ENCODE measurements around the gene ANK3. TPM values are rescaled to one million over a fixed set of nuclear protein-coding genes. Genes with fewer than 3 reads are reported as not detected.

The ANK3 gene
- total and polyA plus RNA-seq, 3 donors from 2014 or later: 23.5 to 39.9 (median 38.6) TPM

DNA sequence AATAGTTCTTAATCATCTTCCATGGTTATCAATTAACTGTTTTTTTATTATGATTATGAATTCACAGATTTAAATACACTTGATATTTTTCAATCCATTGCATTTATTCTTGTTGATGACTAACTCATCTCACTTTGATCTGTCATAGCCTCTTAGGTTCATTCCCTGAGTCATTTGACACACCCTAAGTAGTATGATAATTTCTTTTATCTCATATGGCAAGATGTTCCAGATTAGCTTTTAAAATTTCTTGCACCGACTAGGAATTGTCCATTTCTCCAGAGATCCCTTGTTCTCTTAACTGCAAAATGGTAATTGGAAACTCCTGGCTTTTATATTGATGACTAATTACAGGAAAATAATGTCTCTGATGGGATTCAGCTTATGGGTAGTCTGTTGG lies 395.7 kb downstream of the ANK3 start:
- Histone ChIP-seq H3K4me3 (no peak overlapping the region), H3K4me1 (no peaks in the 10 kb centered on the region), H3K27ac (no peak overlapping the region), H3K27me3 (no peaks in the 10 kb centered on the region), H3K36me3 (ENCODE audit: low read depth, missing control alignments) (no peaks in the 10 kb centered on the region), H3K9me3 (no peaks in the 10 kb centered on the region)
- intact Hi-C loops (cut with DNase I; ENCODE audit: low total_unique reads): no loop called here
- TF ChIP-seq POLR2A (IDR thresholded peaks at IDR 0.05): no peak
- TF ChIP-seq, protein P1, sequence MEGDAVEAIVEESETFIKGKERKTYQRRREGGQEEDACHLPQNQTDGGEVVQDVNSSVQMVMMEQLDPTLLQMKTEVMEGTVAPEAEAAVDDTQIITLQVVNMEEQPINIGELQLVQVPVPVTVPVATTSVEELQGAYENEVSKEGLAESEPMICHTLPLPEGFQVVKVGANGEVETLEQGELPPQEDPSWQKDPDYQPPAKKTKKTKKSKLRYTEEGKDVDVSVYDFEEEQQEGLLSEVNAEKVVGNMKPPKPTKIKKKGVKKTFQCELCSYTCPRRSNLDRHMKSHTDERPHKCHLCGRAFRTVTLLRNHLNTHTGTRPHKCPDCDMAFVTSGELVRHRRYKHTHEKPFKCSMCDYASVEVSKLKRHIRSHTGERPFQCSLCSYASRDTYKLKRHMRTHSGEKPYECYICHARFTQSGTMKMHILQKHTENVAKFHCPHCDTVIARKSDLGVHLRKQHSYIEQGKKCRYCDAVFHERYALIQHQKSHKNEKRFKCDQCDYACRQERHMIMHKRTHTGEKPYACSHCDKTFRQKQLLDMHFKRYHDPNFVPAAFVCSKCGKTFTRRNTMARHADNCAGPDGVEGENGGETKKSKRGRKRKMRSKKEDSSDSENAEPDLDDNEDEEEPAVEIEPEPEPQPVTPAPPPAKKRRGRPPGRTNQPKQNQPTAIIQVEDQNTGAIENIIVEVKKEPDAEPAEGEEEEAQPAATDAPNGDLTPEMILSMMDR (IDR thresholded peaks at IDR 0.05): no peak
- WGBS, 2 donors: 63 to 74% methylated on average over 1 of the region's 1 CpG
- no peak for DNase-seq

DNA sequence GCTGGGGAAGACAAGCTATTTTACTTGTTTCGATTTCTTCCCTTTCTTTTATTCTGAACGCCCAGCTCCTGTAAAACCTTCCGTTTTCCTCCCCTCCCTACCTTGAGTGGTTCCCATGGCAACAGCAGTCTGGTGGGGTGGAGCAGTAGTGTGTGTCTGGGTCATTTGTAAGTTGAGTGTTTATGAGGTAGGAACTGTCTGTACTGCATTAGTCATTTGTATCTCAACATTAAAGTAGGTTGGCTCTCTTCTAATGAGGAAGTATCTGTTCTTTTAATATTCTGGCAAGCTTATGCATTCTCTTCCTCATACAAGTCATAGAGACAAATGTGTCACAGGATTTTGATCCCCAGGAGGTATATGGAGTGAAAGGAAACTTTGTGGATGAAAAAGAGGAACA lies 398.0 kb downstream of the ANK3 start:
- Histone ChIP-seq H3K36me3 (ENCODE audit: low read depth, missing control alignments) (no peaks in the 10 kb centered on the region), H3K27ac (no peak overlapping the region), H3K4me1 (no peaks in the 10 kb centered on the region), H3K4me3 (no peak overlapping the region), H3K27me3 (no peaks in the 10 kb centered on the region), H3K9me3 (no peaks in the 10 kb centered on the region)
- peak; percentile 18 for DNase-seq
- TF ChIP-seq, protein P1 (IDR thresholded peaks at IDR 0.05): no peak
- TF ChIP-seq POLR2A (IDR thresholded peaks at IDR 0.05): no peak
- 19 to 25% methylated on average over 3 of the region's 3 CpGs for WGBS, 2 donors
- intact Hi-C loops (cut with DNase I; ENCODE audit: low total_unique reads): no loop called here

DNA sequence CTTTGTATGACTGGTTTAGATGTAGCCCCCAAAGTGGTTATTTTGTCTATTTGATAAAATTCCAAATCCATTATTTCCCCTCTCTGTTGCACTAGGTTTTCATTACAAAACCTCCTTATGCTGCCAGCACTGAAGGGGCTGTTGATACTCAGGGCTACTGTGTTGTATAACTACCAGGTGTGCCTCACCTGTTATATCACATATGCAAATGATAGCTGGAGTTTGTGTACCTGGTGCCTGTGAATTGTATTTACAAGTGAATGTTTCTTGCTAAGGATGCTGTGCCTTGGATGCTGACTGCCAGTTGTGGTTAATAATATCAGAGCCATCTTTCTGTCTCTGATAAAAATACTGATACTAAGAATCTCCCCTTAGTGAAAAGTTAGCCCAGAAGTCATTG lies 398.6 kb downstream of the ANK3 start:
- Histone ChIP-seq H3K4me3 (no peak overlapping the region), H3K4me1 (no peaks in the 10 kb centered on the region), H3K27me3 (no peaks in the 10 kb centered on the region), H3K36me3 (ENCODE audit: low read depth, missing control alignments) (no peaks in the 10 kb centered on the region), H3K27ac (no peak overlapping the region), H3K9me3 (no peaks in the 10 kb centered on the region)
- DNase-seq: no peak
- TF ChIP-seq, protein P1 (IDR thresholded peaks at IDR 0.05): no peak
- TF ChIP-seq POLR2A (IDR thresholded peaks at IDR 0.05): no peak
- intact Hi-C loops (cut with DNase I; ENCODE audit: low total_unique reads): no loop called here

DNA sequence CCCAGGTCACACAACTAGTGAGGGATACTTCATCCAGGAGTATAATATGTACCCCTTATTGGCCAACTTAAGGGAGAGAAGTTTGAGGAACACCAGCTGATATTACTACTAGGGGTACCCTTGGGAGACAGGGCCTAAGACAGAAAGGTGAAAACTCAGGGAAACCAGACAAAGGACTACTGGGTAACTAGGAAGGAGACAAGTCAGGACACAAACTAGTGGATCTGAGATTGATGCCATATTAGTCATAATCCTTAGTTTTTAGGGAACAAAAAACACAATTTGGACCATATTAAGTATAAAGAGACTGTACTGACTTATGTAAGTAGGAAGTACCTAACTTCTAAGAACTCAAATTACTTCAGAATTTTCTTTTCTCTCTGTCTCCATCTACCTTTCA lies 404.0 kb downstream of the ANK3 start:
- Histone ChIP-seq H3K27me3 (no peaks in the 10 kb centered on the region), H3K36me3 (ENCODE audit: low read depth, missing control alignments) (no peaks in the 10 kb centered on the region), H3K27ac (no peak overlapping the region), H3K4me3 (no peak overlapping the region), H3K4me1 (no peaks in the 10 kb centered on the region), H3K9me3 (no peaks in the 10 kb centered on the region)
- no peak for DNase-seq
- intact Hi-C loops (cut with DNase I; ENCODE audit: low total_unique reads): no loop called here
- no peak for TF ChIP-seq POLR2A (IDR thresholded peaks at IDR 0.05)
- TF ChIP-seq, protein P1 (IDR thresholded peaks at IDR 0.05): no peak

DNA sequence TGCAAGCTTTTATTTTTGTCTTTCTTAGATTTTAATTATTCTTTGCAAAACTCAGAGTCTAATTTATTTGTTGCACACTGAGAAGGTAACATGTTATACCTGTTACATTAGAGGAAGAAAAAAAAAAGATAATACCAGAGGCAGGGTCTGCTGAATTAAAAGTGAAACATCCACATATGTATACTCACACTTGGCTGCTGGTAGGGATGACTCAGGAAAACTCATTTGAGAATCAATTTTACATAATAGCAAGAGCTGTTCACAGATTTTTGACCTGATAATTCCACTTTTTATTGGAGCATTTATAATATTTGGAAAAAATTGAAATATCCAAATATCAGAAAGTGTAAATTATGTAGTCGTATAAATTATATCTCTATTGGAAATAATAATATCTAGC lies 405.3 kb downstream of the ANK3 start:
- no peaks in the 10 kb centered on the region for H3K36me3 ChIP-seq (ENCODE audit: low read depth, missing control alignments)
- no peaks in the 10 kb centered on the region for H3K4me1 ChIP-seq
- WGBS, 2 donors: 91 to 98% methylated on average over 1 of the region's 1 CpG
- TF ChIP-seq POLR2A (IDR thresholded peaks at IDR 0.05): no peak
- TF ChIP-seq, protein P1 (IDR thresholded peaks at IDR 0.05): no peak
- no peak overlapping the region for H3K4me3 ChIP-seq
- H3K27me3 ChIP-seq: no peaks in the 10 kb centered on the region
- no peaks in the 10 kb centered on the region for H3K9me3 ChIP-seq
- H3K27ac ChIP-seq: no peak overlapping the region
- intact Hi-C loops (cut with DNase I; ENCODE audit: low total_unique reads): no loop called here
- no peak for DNase-seq

All from testis (tissue), 3 donors.